HG03135 (cell line): Measurements from ENCODE around the gene GZF1.

Experiments
- ATAC-seq: cut with Tn5 transposase; IDR thresholded peaks from one replicate; pipeline ENCODE4 v1.9.1; 2021; ENCODE audit warnings: mild to moderate bottlenecking, moderate library complexity; ENCODE audit not compliant: unreplicated experiment

Gene GZF1

GRCh38 chr20:23361476-23362391, at the start of gene GZF1:
TSS of gene GZF1 (plus strand) at chr20:23362182. CDS start at chr20:23364384, 2,202 bp downstream.
- peak; percentile 69 for ATAC-seq

GRCh38 chr20:23313271-23313670, 48.7 kb upstream of the GZF1 start:
- no peak for ATAC-seq

GRCh38 chr20:23314699-23315098, 47.3 kb upstream of the GZF1 start:
- no peak for ATAC-seq

GRCh38 chr20:23315099-23315498, 46.9 kb upstream of the GZF1 start:
- ATAC-seq, result no peak

- no peak for ATAC-seq
These were observed 45.4 kb upstream of the GZF1 start for GRCh38 chr20:23316626-23317025.

- no peak for ATAC-seq
These were observed 44.9 kb upstream of the GZF1 start for GRCh38 chr20:23317081-23317480.

- ATAC-seq, result no peak
These were observed 43.6 kb upstream of the GZF1 start for GRCh38 chr20:23318347-23318746.

- ATAC-seq, result no peak
These were observed 41.7 kb upstream of the GZF1 start for GRCh38 chr20:23320317-23320716.

- no peak for ATAC-seq
These were observed 36.9 kb upstream of the GZF1 start for GRCh38 chr20:23325107-23325506.

GRCh38 chr20:23326774-23327173, 35.2 kb upstream of the GZF1 start:
- no peak for ATAC-seq

- no peak for ATAC-seq
These were observed 34.2 kb upstream of the GZF1 start for GRCh38 chr20:23327617-23328333.

- no peak for ATAC-seq
These were observed 30.3 kb upstream of the GZF1 start for GRCh38 chr20:23331450-23332350.

- no peak for ATAC-seq
These were observed 29.5 kb upstream of the GZF1 start for GRCh38 chr20:23332467-23332866.

- no peak for ATAC-seq
These were observed 27.9 kb upstream of the GZF1 start for GRCh38 chr20:23334111-23334510.

GRCh38 chr20:23335521-23335920, 26.5 kb upstream of the GZF1 start:
- ATAC-seq, result no peak

- ATAC-seq, result no peak
These were observed 25.5 kb upstream of the GZF1 start for GRCh38 chr20:23336476-23336875.

GRCh38 chr20:23337312-23337711, 24.7 kb upstream of the GZF1 start:
- no peak for ATAC-seq

- no peak for ATAC-seq
These were observed 22.0 kb upstream of the GZF1 start for GRCh38 chr20:23339986-23340385.

GRCh38 chr20:23340524-23340923, 21.5 kb upstream of the GZF1 start:
- ATAC-seq, result peak; percentile 53

- ATAC-seq, result no peak
These were observed 20.9 kb upstream of the GZF1 start for GRCh38 chr20:23341073-23341472.

- no peak for ATAC-seq
These were observed 18.4 kb upstream of the GZF1 start for GRCh38 chr20:23343590-23343989.
